GM15510 (cell line): ENCODE measurements around the gene RASSF1.

ENCODE experiments used
- POLR2A ChIP-seq: IDR thresholded peaks from 3 replicates; pipeline ENCODE4 v1.6.1; 2011; ENCODE audit warnings: borderline replicate concordance; ENCODE audit not compliant: insufficient read length; ENCODE audit errors: extremely low read depth

The RASSF1 gene

GRCh38 chr3:50355829-50356552, 15.4 kb upstream of the RASSF1 start:
- TF ChIP-seq POLR2A: no peak

GRCh38 chr3:50354850-50355249, 14.2 kb upstream of the RASSF1 start:
- no peak for TF ChIP-seq POLR2A

- no peak for TF ChIP-seq POLR2A
Observed at GRCh38 chr3:50354186-50354764, 13.6 kb upstream of the RASSF1 start.

- TF ChIP-seq POLR2A: no peak
Observed at GRCh38 chr3:50353245-50354004, 12.8 kb upstream of the RASSF1 start.

GRCh38 chr3:50352781-50353180, 12.1 kb upstream of the RASSF1 start:
- no peak for TF ChIP-seq POLR2A

GRCh38 chr3:50351323-50351697, 10.7 kb upstream of the RASSF1 start:
- TF ChIP-seq POLR2A: no peak

- TF ChIP-seq POLR2A: peak; percentile 95
Observed at GRCh38 chr3:50350527-50351322, 10.1 kb upstream of the RASSF1 start, which contains the start of the genes CYB561D2 and NPRL2. TSS of gene CYB561D2 (plus strand) at chr3:50350862. CDS start at chr3:50351434, 572 bp downstream. TSS of gene NPRL2 (minus strand) at chr3:50350775. CDS start at chr3:50350652, 123 bp downstream.

- TF ChIP-seq POLR2A: no peak
Observed at GRCh38 chr3:50350213-50350526, 9.5 kb upstream of the RASSF1 start.

- TF ChIP-seq POLR2A: no peak
Observed at GRCh38 chr3:50347187-50347813, 6.7 kb upstream of the RASSF1 start.

- TF ChIP-seq POLR2A: no peak
Observed at GRCh38 chr3:50345586-50346234, 5.1 kb upstream of the RASSF1 start, which contains the start of gene ZMYND10. TSS of gene ZMYND10 (minus strand) at chr3:50345732. CDS start at chr3:50345579, 153 bp downstream.

- TF ChIP-seq POLR2A: no peak
Observed at GRCh38 chr3:50345008-50345407, 4.4 kb upstream of the RASSF1 start.

GRCh38 chr3:50342813-50343633, 2.4 kb upstream of the RASSF1 start:
- no peak for TF ChIP-seq POLR2A
